Measurements from ENCODE around the gene LYZL4. TPM values are rescaled to one million over a fixed set of nuclear protein-coding genes. Genes with fewer than 3 reads are reported as not detected.

Gene LYZL4
- total RNA-seq, 1 experiment from 2014 or later = not detected

DNA sequence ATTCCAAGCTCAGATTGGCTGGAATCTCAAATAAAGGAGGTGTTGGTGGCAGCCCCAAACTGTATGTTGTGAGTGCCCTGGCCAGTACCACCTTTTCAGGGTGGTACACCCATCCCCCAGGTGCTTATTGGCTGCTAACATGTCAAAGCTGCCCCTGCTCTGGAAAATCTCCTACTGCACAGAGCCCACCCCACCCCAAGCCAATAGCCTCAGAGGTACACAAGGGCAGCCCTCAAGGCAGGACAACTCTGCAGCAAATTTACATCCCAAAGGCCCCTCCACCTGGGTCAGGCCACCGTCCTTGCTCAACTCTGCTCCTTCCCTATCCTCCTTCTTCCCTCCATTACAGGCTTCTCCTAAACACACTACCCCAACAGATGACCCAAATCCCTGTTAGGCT is 37.1 kb upstream of the LYZL4 start:
- Histone ChIP-seq H3K4me1 (ENCODE audit: insufficient read depth, low read length) (no peaks in the 10 kb centered on the region), H3K4me2 (ENCODE audit: low read length) (no peak overlapping the region), H3K9me2 (replicated peaks; ENCODE audit: low read length) (no peaks in the 10 kb centered on the region), H3K9ac (ENCODE audit: low read length) (no peak overlapping the region), H2AFZ (ENCODE audit: low read length) (no peak overlapping the region), H3K79me2 (ENCODE audit: low read length) (no peaks in the 10 kb centered on the region), H3K27me3 (ENCODE audit: low read length) (0 out of 2 replicates have a peak, but pooled peaks cover 3% of the 10 kb centered on the region), H3K9me3 (ENCODE audit: low read length) (no peaks in the 10 kb centered on the region), H4K20me1 (ENCODE audit: low read length) (no peaks in the 10 kb centered on the region), H3F3A (ENCODE audit: low read length, unreplicated experiment) (no peaks in the 10 kb centered on the region), H3K27ac (ENCODE audit: low read length) (no peak overlapping the region), H3K4me3 (ENCODE audit: low read length) (no peak overlapping the region), H3K36me3 (ENCODE audit: low read depth, low read length) (no peaks in the 10 kb centered on the region)
- intact Hi-C loops (cut with micrococcal nuclease) = loop anchor here (10.0 kb wide), 1 partner anchor 553 kb away; no protein-coding TSS in a partner anchor
- BruUV-seq (replicated peaks) = no TSS peak
- ChIA-PET POLR2A (ENCODE audit: unreplicated experiment) (no interaction called here), CTCF (no interaction called here)
- no peak for ATAC-seq
- no peak for DNase-seq
- TF ChIP-seq, protein P1, sequence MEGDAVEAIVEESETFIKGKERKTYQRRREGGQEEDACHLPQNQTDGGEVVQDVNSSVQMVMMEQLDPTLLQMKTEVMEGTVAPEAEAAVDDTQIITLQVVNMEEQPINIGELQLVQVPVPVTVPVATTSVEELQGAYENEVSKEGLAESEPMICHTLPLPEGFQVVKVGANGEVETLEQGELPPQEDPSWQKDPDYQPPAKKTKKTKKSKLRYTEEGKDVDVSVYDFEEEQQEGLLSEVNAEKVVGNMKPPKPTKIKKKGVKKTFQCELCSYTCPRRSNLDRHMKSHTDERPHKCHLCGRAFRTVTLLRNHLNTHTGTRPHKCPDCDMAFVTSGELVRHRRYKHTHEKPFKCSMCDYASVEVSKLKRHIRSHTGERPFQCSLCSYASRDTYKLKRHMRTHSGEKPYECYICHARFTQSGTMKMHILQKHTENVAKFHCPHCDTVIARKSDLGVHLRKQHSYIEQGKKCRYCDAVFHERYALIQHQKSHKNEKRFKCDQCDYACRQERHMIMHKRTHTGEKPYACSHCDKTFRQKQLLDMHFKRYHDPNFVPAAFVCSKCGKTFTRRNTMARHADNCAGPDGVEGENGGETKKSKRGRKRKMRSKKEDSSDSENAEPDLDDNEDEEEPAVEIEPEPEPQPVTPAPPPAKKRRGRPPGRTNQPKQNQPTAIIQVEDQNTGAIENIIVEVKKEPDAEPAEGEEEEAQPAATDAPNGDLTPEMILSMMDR (conservative IDR thresholded peaks at IDR 0.05; ENCODE audit: low read depth, low read length) = no peak
- TF ChIP-seq EZH2 (IDR thresholded peaks at IDR 0.05; ENCODE audit: low read length, unreplicated experiment) (no peak), EZH2phosphoT487 (IDR thresholded peaks at IDR 0.05; ENCODE audit: borderline replicate concordance, low read length) (no peak)

DNA sequence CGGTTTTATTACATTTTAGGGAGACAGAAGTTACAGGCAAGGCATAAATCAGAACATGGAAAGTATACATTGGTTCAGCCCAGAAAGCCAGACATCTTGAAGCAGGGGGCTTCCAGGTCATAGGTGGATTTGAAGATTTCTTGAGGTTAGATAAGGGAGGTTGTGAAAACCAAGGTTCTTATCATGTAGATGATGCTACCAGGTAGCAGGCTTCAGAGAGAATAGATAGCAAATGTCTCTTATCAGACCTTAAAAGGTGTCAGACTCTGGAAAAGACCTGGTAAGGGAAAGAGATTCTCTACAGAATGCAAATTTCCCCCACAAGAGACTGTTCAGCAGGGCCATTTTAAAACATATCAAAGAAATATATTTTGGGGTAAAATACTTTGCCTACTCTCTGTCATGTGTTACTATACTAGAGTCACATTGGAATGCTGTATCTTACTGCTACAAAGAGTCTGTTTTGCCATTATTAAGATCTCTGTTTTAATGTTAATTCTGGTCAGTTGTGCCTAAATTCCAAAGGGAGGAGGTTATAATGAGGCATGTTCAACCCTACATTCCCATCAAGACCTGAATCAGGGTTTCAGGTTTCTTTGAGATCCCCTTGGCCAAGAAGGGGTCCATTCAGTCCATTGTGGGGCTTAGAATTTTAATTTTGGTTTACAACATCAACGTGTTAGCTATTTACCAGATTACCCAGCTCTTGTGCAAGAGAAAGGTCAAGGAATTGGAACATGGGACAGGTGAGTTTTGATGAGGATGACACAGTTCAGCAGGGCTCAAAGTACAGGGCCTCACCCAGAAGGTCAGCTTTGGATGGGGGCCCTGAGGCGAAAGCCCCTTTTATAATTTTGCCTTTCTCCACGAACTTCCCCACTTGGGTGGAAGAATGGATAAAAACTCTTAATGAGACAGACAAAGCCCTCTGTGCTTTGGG is 36.0 kb upstream of the LYZL4 start:
- ChIA-PET POLR2A (ENCODE audit: unreplicated experiment) (no interaction called here), CTCF (no interaction called here)
- Histone ChIP-seq H3K9ac (ENCODE audit: low read length) (no peak overlapping the region), H2AFZ (ENCODE audit: low read length) (no peak overlapping the region), H3K79me2 (ENCODE audit: low read length) (no peaks in the 10 kb centered on the region), H3F3A (ENCODE audit: low read length, unreplicated experiment) (no peaks in the 10 kb centered on the region), H3K9me2 (replicated peaks; ENCODE audit: low read length) (no peaks in the 10 kb centered on the region), H4K20me1 (ENCODE audit: low read length) (no peaks in the 10 kb centered on the region), H3K27me3 (ENCODE audit: low read length) (peaks cover 13% of the 10 kb centered on the region), H3K4me1 (ENCODE audit: insufficient read depth, low read length) (no peaks in the 10 kb centered on the region), H3K4me2 (ENCODE audit: low read length) (no peak overlapping the region), H3K9me3 (ENCODE audit: low read length) (no peaks in the 10 kb centered on the region), H3K36me3 (ENCODE audit: low read depth, low read length) (no peaks in the 10 kb centered on the region), H3K4me3 (ENCODE audit: low read length) (no peak overlapping the region), H3K27ac (ENCODE audit: low read length) (no peak overlapping the region)
- DNase-seq = no peak
- no TSS peak for BruUV-seq (replicated peaks)
- TF ChIP-seq, protein P1 (conservative IDR thresholded peaks at IDR 0.05; ENCODE audit: low read depth, low read length) = no peak
- no peak for TF ChIP-seq EZH2 (IDR thresholded peaks at IDR 0.05; ENCODE audit: low read length, unreplicated experiment)
- TF ChIP-seq EZH2phosphoT487 (IDR thresholded peaks at IDR 0.05; ENCODE audit: borderline replicate concordance, low read length) = no peak
- intact Hi-C loops (cut with micrococcal nuclease) = loop anchor here (10.0 kb wide), 1 partner anchor 552 kb away; no protein-coding TSS in a partner anchor
- ATAC-seq = no peak
